Kidney (tissue), 14 donors: ENCODE measurements around the gene CYP19A1. TPM values are rescaled to one million over a fixed set of nuclear protein-coding genes. Genes with fewer than 3 reads are reported as not detected.

Experiments
- DNase-seq, 5 donors: peaks; one replicate each; pipeline ENCODE4 v3.0.0-alpha.2; 2013 to 2020
- FAIRE-seq: peaks from 2 replicates; lab custom pipeline; 2012; peaks lifted over from hg19 to GRCh38; lab: Jason Lieb, UNC
- H3K27ac ChIP-seq, 2 donors: one replicate each; pipeline ENCODE4 v1.7.0; 2013; ENCODE audit warnings: low read depth in 2 of 2, low read length in 2 of 2, inconsistent platforms in 1 of 2
- H3K27me3 ChIP-seq: one replicate; pipeline ENCODE4 v1.7.1; 2013; ENCODE audit warnings: low read length, inconsistent platforms; ENCODE audit not compliant: control insufficient read depth, insufficient read depth
- H3K36me3 ChIP-seq, 3 donors: one replicate each; pipeline versions ENCODE4 v1.7.0 to v1.7.1; 2013; ENCODE audit warnings: low read length in 3 of 3, control low read depth in 1 of 3, inconsistent platforms in 1 of 3; ENCODE audit not compliant: insufficient read depth in 3 of 3, control insufficient read depth in 2 of 3
- H3K4me1 ChIP-seq, 3 donors: one replicate each; pipeline versions ENCODE4 v1.7.0 to v1.7.1; 2013; ENCODE audit warnings: low read length in 3 of 3, inconsistent platforms in 1 of 3, low read depth in 1 of 3; ENCODE audit not compliant: control insufficient read depth in 2 of 3, insufficient read depth in 2 of 3
- H3K4me3 ChIP-seq, 3 donors: one replicate each; pipeline versions ENCODE4 v1.7.0 to v1.8.1; 2013; ENCODE audit warnings: low read length in 3 of 3, control low read depth in 1 of 3, inconsistent platforms in 1 of 3
- H3K9ac ChIP-seq, 3 donors: one replicate each; pipeline versions ENCODE4 v1.7.0 to v1.7.1; 2013; ENCODE audit warnings: low read length in 3 of 3, control low read depth in 1 of 3, inconsistent platforms in 1 of 3
- H3K9me3 ChIP-seq, 3 donors: one replicate each; pipeline versions ENCODE4 v1.7.0 to v1.7.1; 2013; ENCODE audit warnings: low read length in 3 of 3, control low read depth in 1 of 3, inconsistent platforms in 1 of 3; ENCODE audit not compliant: control insufficient read depth in 2 of 3, insufficient read depth in 1 of 3
- intact Hi-C: fragments of 100-400 bp; cut with DNase I; formaldehyde crosslinking; loops from one replicate; pipeline ENCODE4 v1.11.1; 2022
- polyA plus RNA-seq: library from polyadenylated mRNA; stranded (reverse); fragments of 350-450 nt; fragmentation: Illumina TruSeq; extraction: RNeasy Lipid Tissue Mini Kit (QIAGEN cat#74804); gene quantifications from one replicate; pipeline ENCODE4 v1.2.3, GENCODE V29; 2014; ENCODE audit warnings: low read depth, low replicate concordance; ENCODE audit not compliant: insufficient read depth
- total RNA-seq: library from RNA; stranded (reverse); fragmentation: NEBNext Ultra II Directional; extraction: Animal tissue kit (Norgen Biotek cat#: 25700); gene quantifications from one replicate; pipeline ENCODE4 v1.2.1, GENCODE V29; 2021
- TF ChIP-seq, protein P1 (sequence below): IDR thresholded peaks from 3 replicates; pipeline ENCODE4 v1.5.1; 2012; ENCODE audit warnings: mild to moderate bottlenecking, moderate library complexity, borderline replicate concordance; ENCODE audit not compliant: insufficient read depth; ENCODE audit errors: extremely low read depth
- donor health status: control.
- donor health status: control.
- donor health status: control.
- donor health status: control.
- donor health status: control.
- donor health status: DM: yes; HTN: yes; CAD: no.
- donor health status: Normal renal cell carcinoma (clear cell type).

Gene CYP19A1
- total and polyA plus RNA-seq, 2 donors from 2014 or later, result 0.50 TPM; not detected in 1

- intact Hi-C loops, result no loop called here
- Histone ChIP-seq H3K27me3 (no peaks in the 10 kb centered on the region), H3K27ac (no peak overlapping the region), H3K4me1 (no peaks in the 10 kb centered on the region), H3K4me3 (no peak overlapping the region), H3K9me3 (no peaks in the 10 kb centered on the region), H3K36me3 (no peaks in the 10 kb centered on the region), H3K9ac (no peak overlapping the region)
- TF ChIP-seq, protein P1, sequence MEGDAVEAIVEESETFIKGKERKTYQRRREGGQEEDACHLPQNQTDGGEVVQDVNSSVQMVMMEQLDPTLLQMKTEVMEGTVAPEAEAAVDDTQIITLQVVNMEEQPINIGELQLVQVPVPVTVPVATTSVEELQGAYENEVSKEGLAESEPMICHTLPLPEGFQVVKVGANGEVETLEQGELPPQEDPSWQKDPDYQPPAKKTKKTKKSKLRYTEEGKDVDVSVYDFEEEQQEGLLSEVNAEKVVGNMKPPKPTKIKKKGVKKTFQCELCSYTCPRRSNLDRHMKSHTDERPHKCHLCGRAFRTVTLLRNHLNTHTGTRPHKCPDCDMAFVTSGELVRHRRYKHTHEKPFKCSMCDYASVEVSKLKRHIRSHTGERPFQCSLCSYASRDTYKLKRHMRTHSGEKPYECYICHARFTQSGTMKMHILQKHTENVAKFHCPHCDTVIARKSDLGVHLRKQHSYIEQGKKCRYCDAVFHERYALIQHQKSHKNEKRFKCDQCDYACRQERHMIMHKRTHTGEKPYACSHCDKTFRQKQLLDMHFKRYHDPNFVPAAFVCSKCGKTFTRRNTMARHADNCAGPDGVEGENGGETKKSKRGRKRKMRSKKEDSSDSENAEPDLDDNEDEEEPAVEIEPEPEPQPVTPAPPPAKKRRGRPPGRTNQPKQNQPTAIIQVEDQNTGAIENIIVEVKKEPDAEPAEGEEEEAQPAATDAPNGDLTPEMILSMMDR, result no peak
- FAIRE-seq, result no peak
- DNase-seq, result no peak
Measured at GRCh38 chr15:51212239-51212638, 126.2 kb downstream of the CYP19A1 start.

- TF ChIP-seq, protein P1, result no peak
- H3K27me3 ChIP-seq, result no peaks in the 10 kb centered on the region
- DNase-seq (no peak), FAIRE-seq (no peak)
- H3K9ac ChIP-seq, result no peak overlapping the region
- H3K9me3 ChIP-seq, result no peaks in the 10 kb centered on the region
- no peaks in the 10 kb centered on the region for H3K4me1 ChIP-seq
- no peak overlapping the region for H3K27ac ChIP-seq
- no peaks in the 10 kb centered on the region for H3K36me3 ChIP-seq
- intact Hi-C loops, result no loop called here
- H3K4me3 ChIP-seq, result no peak overlapping the region
Measured at GRCh38 chr15:51205050-51205975, 133.1 kb downstream of the CYP19A1 start.

GRCh38 chr15:51203797-51204196, 134.6 kb downstream of the CYP19A1 start:
- no peak overlapping the region for H3K27ac ChIP-seq
- TF ChIP-seq, protein P1, result no peak
- DNase-seq, result no peak
- H3K9ac ChIP-seq, result no peak overlapping the region
- no peak for FAIRE-seq
- no peaks in the 10 kb centered on the region for H3K9me3 ChIP-seq
- H3K4me3 ChIP-seq, result no peak overlapping the region
- H3K4me1 ChIP-seq, result no peaks in the 10 kb centered on the region
- intact Hi-C loops, result no loop called here
- no peaks in the 10 kb centered on the region for H3K27me3 ChIP-seq
- H3K36me3 ChIP-seq, result no peaks in the 10 kb centered on the region
